HepG2 (cell line): Measurements from ENCODE around the gene SV2A. TPM values are rescaled to one million over a fixed set of nuclear protein-coding genes. Genes with fewer than 3 reads are reported as not detected.

Source experiments
- BCLAF1 ChIP-seq: fragments of 450-650 bp; IDR thresholded peaks from 2 replicates; pipeline ENCODE4 v1.6.1; 2017; ENCODE audit warnings: mild to moderate bottlenecking
- DR1 ChIP-seq: sonication (generic); formaldehyde crosslinking; IDR thresholded peaks from 2 replicates; pipeline ENCODE4 v1.8.0; 2021; ENCODE audit warnings: mild to moderate bottlenecking, missing genetic modification reagents, inconsistent platforms
- FOXO4 ChIP-seq: sonication (generic); formaldehyde crosslinking; conservative IDR thresholded peaks from 2 replicates; pipeline ENCODE4 v1.8.1; 2023; ENCODE audit warnings: missing genetic modification reagents
- GTF2F1 ChIP-seq: fragments of 150-350 bp; IDR thresholded peaks from 2 replicates; pipeline ENCODE4 v1.6.1; 2014; ENCODE audit warnings: low read length
- HNRNPUL1 ChIP-seq: fragments of 200-400 bp; formaldehyde crosslinking; IDR thresholded peaks from 2 replicates; pipeline ENCODE4 v1.6.1; 2017; ENCODE audit warnings: low read depth, mild to moderate bottlenecking, low read length, moderate library complexity
- MAX ChIP-seq: IDR thresholded peaks from 2 replicates; pipeline ENCODE4 v1.6.1; 2012; ENCODE audit warnings: inconsistent platforms
- MEIS1 ChIP-seq: sonication (generic); formaldehyde crosslinking; IDR thresholded peaks from 2 replicates; pipeline ENCODE4 v1.9.0; 2021; ENCODE audit warnings: mild to moderate bottlenecking, missing genetic modification reagents, moderate library complexity, borderline replicate concordance
- NFE2L1 ChIP-seq: sonication (generic); formaldehyde crosslinking; IDR thresholded peaks from 2 replicates; pipeline ENCODE4 v1.4.0; 2020; ENCODE audit warnings: missing genetic modification reagents, mild to moderate bottlenecking, borderline replicate concordance
- REST ChIP-seq, 2 experiments: IDR thresholded peaks; 2 replicates each; pipeline ENCODE4 v1.6.1; 2011 to 2012; ENCODE audit warnings: low read length in 2 of 2, borderline replicate concordance in 1 of 2, low read depth in 1 of 2, mild to moderate bottlenecking in 1 of 2, moderate library complexity in 1 of 2
- SOX5 ChIP-seq: IDR thresholded peaks from 2 replicates; pipeline ENCODE4 v1.6.1; 2016; ENCODE audit warnings: borderline replicate concordance
- STAG1 ChIP-seq: sonication (generic); formaldehyde crosslinking; IDR thresholded peaks from 2 replicates; pipeline ENCODE4 v1.4.0; 2020; ENCODE audit warnings: missing genetic modification reagents
- TEAD2 ChIP-seq: sonication (generic); formaldehyde crosslinking; IDR thresholded peaks from 2 replicates; pipeline ENCODE4 v1.9.0; 2021; ENCODE audit warnings: missing genetic modification reagents
- ZBTB38 ChIP-seq: sonication (generic); formaldehyde crosslinking; IDR thresholded peaks from 2 replicates; pipeline ENCODE4 v1.5.1; 2020; ENCODE audit warnings: mild to moderate bottlenecking, missing genetic modification reagents
- ZC3H13 ChIP-seq: sonication (generic); formaldehyde crosslinking; IDR thresholded peaks from 2 replicates; pipeline ENCODE4 v1.8.1; 2023; ENCODE audit warnings: mild to moderate bottlenecking, missing genetic modification reagents, moderate library complexity
- ZNF260 ChIP-seq: sonication (generic); formaldehyde crosslinking; IDR thresholded peaks from 2 replicates; pipeline ENCODE4 v1.4.0; 2020; ENCODE audit warnings: missing genetic modification reagents, low read depth, mild to moderate bottlenecking, borderline replicate concordance
- ZNF614 ChIP-seq: IDR thresholded peaks from 2 replicates; pipeline ENCODE4 v1.6.1; 2018; ENCODE audit warnings: missing biosample characterization, missing genetic modification reagents, inconsistent platforms, borderline replicate concordance
- ZNF737 ChIP-seq: sonication (generic); formaldehyde crosslinking; IDR thresholded peaks from 2 replicates; pipeline ENCODE4 v1.5.0; 2020; ENCODE audit warnings: missing genetic modification reagents, mild to moderate bottlenecking, borderline replicate concordance
- ZNF784 ChIP-seq: sonication (generic); formaldehyde crosslinking; IDR thresholded peaks from 2 replicates; pipeline ENCODE4 v1.5.1; 2020; ENCODE audit warnings: missing genetic modification reagents, mild to moderate bottlenecking, borderline replicate concordance
- polyA plus RNA-seq, 8 experiments: library from polyadenylated mRNA; depleted of rRNA in 3 of 8; stranded (reverse) in 7 of 8; unstranded in 1 of 8; fragments of >200 nt; fragmentation: Illumina TruSeq in 4 of 8; extraction: Trizol in 4 of 8; gene quantifications; 2 replicates each; pipeline versions ENCODE4 v1.2.1 to v1.2.3, GENCODE V29; 2011 to 2016; ENCODE audit warnings: low read depth in 4 of 8, missing spikeins in 1 of 8, mixed read lengths in 1 of 8; ENCODE audit not compliant: insufficient read depth in 1 of 8
- total RNA-seq, 5 experiments: library from RNA; depleted of rRNA; stranded (reverse); fragments of >200 nt; fragmentation: Illumina TruSeq; extraction: Trizol; gene quantifications; 2 replicates each; pipeline ENCODE4 v1.2.3, GENCODE V29; 2016; ENCODE audit warnings: low read depth in 1 of 5

The SV2A gene
- total and polyA plus RNA-seq, 2 of the 13 experiments (the other 11 are each of a cell fraction or from before 2014, with no cell fraction given): 0.84 to 1.9 TPM

GRCh38 chr1:149886396-149887195 is 31.0 kb downstream of the SV2A start (continued):
- TF ChIP-seq DR1 (CRISPR knock-in tag): peak; percentile 72; the same call in 1 of the 2 replicates
- no peak for TF ChIP-seq BCLAF1
- TF ChIP-seq ZC3H13 (CRISPR knock-in tag): peak; percentile 58
- TF ChIP-seq TEAD2 (CRISPR knock-in tag): 0 out of 2 replicates have a peak, but pooled peaks have one; percentile 18
- no peak for TF ChIP-seq ZBTB38 (CRISPR knock-in tag)
- TF ChIP-seq MEIS1: no peak; the same call in 1 of the 2 replicates
- TF ChIP-seq SOX5 (CRISPR knock-in tag): no peak
- peak; percentile 18; the same call in 1 of the 2 replicates for TF ChIP-seq MAX
- TF ChIP-seq HNRNPUL1: no peak
- peak in 1 of 2 experiments; percentile 26; a peak in 1 of 4 replicates for TF ChIP-seq REST (IDR thresholded peaks at IDR 0.05; ENCODE audit: borderline replicate concordance in 1 of 2, low read depth in 1 of 2, low read length in 2 of 2)
- 0 out of 2 replicates have a peak, but pooled peaks have one; percentile 30 for TF ChIP-seq FOXO4 (CRISPR knock-in tag)
- peak; percentile 23 for TF ChIP-seq STAG1 (CRISPR knock-in tag)
- no peak for TF ChIP-seq ZNF260 (CRISPR knock-in tag)
- TF ChIP-seq NFE2L1: no peak
- TF ChIP-seq ZNF784 (CRISPR knock-in tag): no peak; the same call in 1 of the 2 replicates
- TF ChIP-seq ZNF737 (CRISPR knock-in tag): no peak
- peak; percentile 87; the same call in 1 of the 2 replicates for TF ChIP-seq GTF2F1
- TF ChIP-seq ZNF614 (CRISPR knock-in tag): no peak; the same call in 1 of the 2 replicates
